GM12878 (cell line): ENCODE measurements around the gene AKNA. TPM values are rescaled to one million over a fixed set of nuclear protein-coding genes. Genes with fewer than 3 reads are reported as not detected.

Experiments
- ATAC-seq: fragments of 200-7000 bp; cut with Tn5 transposase; 3 replicates; pipeline ENCODE4 v1.9.1; 2020; ENCODE audit warnings: mild to moderate bottlenecking, moderate library complexity
- BruUV-seq: library from RNA; stranded (reverse); fragments of 400-500 nt; replicated peaks from 2 replicates; lab custom pipeline; 2021; lab: Mats Ljungman, UMichigan
- CTCF ChIA-PET: fragments of 300-600 bp; sonication (Branson Sonifier 250); formaldehyde crosslinking; extraction: SDS; loops from one replicate; lab custom pipeline; 2021; ENCODE audit warnings: inconsistent platforms; lab: Yijun Ruan, JAX
- POLR2A ChIA-PET: fragments of 350-600 bp; formaldehyde crosslinking; extraction: SDS; loops from one replicate; lab custom pipeline; 2021; ENCODE audit warnings: inconsistent platforms; lab: Charles Lee
- RAD21 ChIA-PET: fragments of 300-600 bp; sonication (Branson Sonifier 250); formaldehyde crosslinking; loops from one replicate; lab custom pipeline; 2023; ENCODE audit warnings: antibody characterized with exemption; ENCODE audit not compliant: unreplicated experiment; lab: Charles Lee
- SMC1A ChIA-PET: fragments of 300-600 bp; sonication (Branson Sonifier 250); formaldehyde crosslinking; loops from one replicate; lab custom pipeline; 2023; ENCODE audit not compliant: unreplicated experiment, uncharacterized antibody; lab: Charles Lee
- DNase-seq: peaks from one replicate; pipeline ENCODE4 v3.0.0-alpha.2; 2011; ENCODE audit warnings: low read depth, low spot score
- FAIRE-seq: peaks from 3 replicates; lab custom pipeline; 2011; peaks lifted over from hg19 to GRCh38; lab: Jason Lieb, UNC
- H2AFZ ChIP-seq: 2 replicates; pipeline ENCODE4 v1.6.0; 2011; ENCODE audit warnings: low read depth, low read length, control low read depth; ENCODE audit not compliant: control insufficient read depth
- H3K27ac ChIP-seq: 2 replicates; pipeline ENCODE4 v1.5.1; 2011; ENCODE audit warnings: control low read depth; ENCODE audit not compliant: control insufficient read depth, insufficient read depth
- H3K27me3 ChIP-seq, 2 experiments: replicated peaks in 1 of 2; 2 replicates each; pipeline versions ENCODE4 v1.6.0 to v1.6.1; 2011; ENCODE audit warnings: low read length in 1 of 2; ENCODE audit not compliant: control insufficient read depth in 2 of 2, insufficient read depth in 2 of 2
- H3K36me3 ChIP-seq, 2 experiments: 2 replicates each; pipeline ENCODE4 v1.5.1; 2011; ENCODE audit warnings: low read length in 1 of 2; ENCODE audit not compliant: control insufficient read depth in 2 of 2, insufficient read depth in 2 of 2
- H3K4me1 ChIP-seq: 2 replicates; pipeline ENCODE4 v1.6.1; 2011; ENCODE audit warnings: mild to moderate bottlenecking, low read length, moderate library complexity, mixed read lengths; ENCODE audit not compliant: control insufficient read depth, insufficient read depth
- H3K4me2 ChIP-seq: 2 replicates; pipeline ENCODE4 v1.6.0; 2011; ENCODE audit warnings: control low read depth; ENCODE audit not compliant: control insufficient read depth, insufficient read depth
- H3K4me3 ChIP-seq: fragments of 200-600 bp; sonication (generic); 2 replicates; pipeline ENCODE4 v1.5.1; 2016
- H3K79me2 ChIP-seq: 2 replicates; pipeline ENCODE4 v1.6.0; 2011; ENCODE audit warnings: low read length; ENCODE audit not compliant: control insufficient read depth, insufficient read depth
- H3K9ac ChIP-seq: 2 replicates; pipeline ENCODE4 v1.8.0; 2011; ENCODE audit warnings: low read length, control low read depth, mixed read lengths; ENCODE audit not compliant: control insufficient read depth, insufficient read depth
- H3K9me3 ChIP-seq: replicated peaks from 3 replicates; pipeline ENCODE4 v1.5.1; 2011; ENCODE audit warnings: mild to moderate bottlenecking, low read length; ENCODE audit not compliant: control insufficient read depth, insufficient read depth
- H4K20me1 ChIP-seq: 2 replicates; pipeline ENCODE4 v1.6.0; 2011; ENCODE audit not compliant: control insufficient read depth, insufficient read depth
- BACH1 ChIP-seq: fragments of 450-650 bp; IDR thresholded peaks from 2 replicates; pipeline ENCODE4 v1.6.1; 2017; ENCODE audit warnings: mild to moderate bottlenecking, borderline replicate concordance
- HDGF ChIP-seq: fragments of 450-650 bp; IDR thresholded peaks from 2 replicates; pipeline ENCODE4 v1.6.1; 2016; ENCODE audit warnings: antibody characterized with exemption
- KLF5 ChIP-seq: fragments of 450-650 bp; IDR thresholded peaks from 2 replicates; pipeline ENCODE4 v1.6.1; 2014; ENCODE audit warnings: mild to moderate bottlenecking; ENCODE audit not compliant: partially characterized antibody
- MEF2A ChIP-seq: IDR thresholded peaks from 2 replicates; pipeline ENCODE4 v1.6.1; 2011; ENCODE audit warnings: low read depth, mild to moderate bottlenecking, low read length, moderate library complexity; ENCODE audit not compliant: insufficient read depth
- NFYB ChIP-seq: IDR thresholded peaks from 2 replicates; pipeline ENCODE4 v1.6.1; 2011; ENCODE audit warnings: low read depth, mild to moderate bottlenecking, low read length, improper control_type of control experiment, moderate library complexity; ENCODE audit not compliant: insufficient read depth
- POLR2AphosphoS2 ChIP-seq: IDR thresholded peaks from 2 replicates; pipeline ENCODE4 v1.6.1; 2011; ENCODE audit warnings: low read depth, mild to moderate bottlenecking, low read length, improper control_type of control experiment, moderate library complexity
- POLR2AphosphoS5 ChIP-seq: IDR thresholded peaks from 2 replicates; pipeline ENCODE4 v1.6.1; 2011; ENCODE audit warnings: mild to moderate bottlenecking, low read length, inconsistent platforms
- RBBP5 ChIP-seq: fragments of 200-600 bp; sonication (generic); conservative IDR thresholded peaks from 2 replicates; pipeline ENCODE4 v1.6.1; 2016
- SIN3A ChIP-seq: IDR thresholded peaks from 2 replicates; pipeline ENCODE4 v1.6.1; 2012; ENCODE audit warnings: low read depth, low read length, improper control_type of control experiment
- SMARCA5 ChIP-seq: fragments of 450-650 bp; IDR thresholded peaks from 2 replicates; pipeline ENCODE4 v1.6.1; 2017; ENCODE audit warnings: mild to moderate bottlenecking
- SRF ChIP-seq, 2 experiments: IDR thresholded peaks; 2 replicates each; pipeline ENCODE4 v1.6.1; 2011; ENCODE audit warnings: low read depth in 2 of 2, low read length in 2 of 2, mild to moderate bottlenecking in 1 of 2, moderate library complexity in 1 of 2
- ZNF24 ChIP-seq: fragments of 450-650 bp; IDR thresholded peaks from 2 replicates; pipeline ENCODE4 v1.6.1; 2017; ENCODE audit warnings: antibody characterized with exemption, mild to moderate bottlenecking
- ZNF384 ChIP-seq: IDR thresholded peaks from 2 replicates; pipeline ENCODE4 v1.6.1; 2012; ENCODE audit warnings: low read depth, mild to moderate bottlenecking, low read length, improper control_type of control experiment, borderline replicate concordance
- WGBS: methylation state at CpG from one replicate; pipeline ENCODE4 v1.1.6; 2016; ENCODE audit warnings: low lambda C conversion rate; ENCODE audit not compliant: insufficient replicate concordance, insufficient coverage; ENCODE audit errors: missing lambda C conversion rate; 5-methylcytosine and 5-hydroxymethylcytosine counted together
- in situ Hi-C: fragments of 300-500 bp; cut with MboI; formaldehyde crosslinking; loops from 9 replicates; pipeline ENCODE4 v1.14.3; 2018; ENCODE audit warnings: mixed read lengths
- intact Hi-C: fragments of 100-400 bp; cut with micrococcal nuclease; formaldehyde crosslinking; loops from one replicate; pipeline ENCODE4 v1.14.2; 2022; ENCODE audit not compliant: unreplicated experiment
- polyA plus RNA-seq, 11 experiments: library from polyadenylated mRNA; depleted of rRNA in 4 of 11; unstranded in 6 of 11; stranded (reverse) in 5 of 11; fragments of >200 nt; fragmentation: Nextera tagmentation in 4 of 11; fragmentation: Illumina TruSeq in 1 of 11; extraction: Ambion mirVana in 4 of 11; extraction: Trizol in 1 of 11; gene quantifications; 1 replicate in 1 of 11; 2 replicates in 10 of 11; pipeline versions ENCODE4 v1.2.1 to v1.2.3, GENCODE V29; 2011 to 2016; ENCODE audit warnings: inconsistent platforms in 2 of 11, missing spikeins in 2 of 11, low read depth in 1 of 11
- total RNA-seq, 4 experiments: library from RNA; depleted of rRNA in 3 of 4; stranded (reverse); fragments of >200 nt in 3 of 4; fragmentation: Illumina TruSeq in 1 of 4; extraction: Trizol in 1 of 4; gene quantifications; 2 replicates each; pipeline versions ENCODE4 v1.2.1 to v1.2.3, GENCODE V29; 2013 to 2021
- TF ChIP-seq, protein P1 (sequence below): fragments of 450-650 bp; IDR thresholded peaks from 2 replicates; pipeline ENCODE4 v1.6.1; 2018; ENCODE audit warnings: mild to moderate bottlenecking, low read depth, moderate library complexity; ENCODE audit not compliant: partially characterized antibody
- TF ChIP-seq, protein P2 (sequence below): IDR thresholded peaks from 2 replicates; pipeline ENCODE4 v1.6.1; 2012; ENCODE audit warnings: low read depth, low read length, improper control_type of control experiment
- TF ChIP-seq, protein P3 (sequence below): fragments of 450-650 bp; IDR thresholded peaks from 2 replicates; pipeline ENCODE4 v1.6.1; 2017; ENCODE audit warnings: borderline replicate concordance

AKNA gene
- total and polyA plus RNA-seq, 10 of the 15 experiments (the other 5 are each of a cell fraction or from before 2014, with no cell fraction given) = 1.6 to 132 (median 35.3) TPM

DNA sequence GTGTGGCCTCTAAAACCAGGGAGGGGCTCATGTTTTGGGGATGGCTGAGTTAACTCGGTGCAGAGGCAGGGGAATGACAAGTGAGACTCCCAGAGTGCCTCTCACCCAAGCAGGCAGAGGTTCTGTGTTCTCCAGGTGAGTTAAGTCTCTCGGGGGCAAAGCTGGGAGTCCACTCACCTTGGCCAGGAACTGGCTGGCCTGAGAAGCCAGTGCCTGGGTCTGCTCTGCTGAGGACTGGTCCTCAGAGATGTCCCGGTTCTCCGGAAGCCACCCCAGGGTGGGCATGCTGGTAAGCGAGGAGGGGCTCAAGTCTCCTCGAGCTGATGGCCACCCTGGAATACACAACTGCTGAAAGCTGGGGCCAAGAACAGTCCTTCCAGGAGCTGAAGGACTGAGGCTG lies 20.4 kb downstream of the AKNA start (continued):
- TF ChIP-seq, protein P1, sequence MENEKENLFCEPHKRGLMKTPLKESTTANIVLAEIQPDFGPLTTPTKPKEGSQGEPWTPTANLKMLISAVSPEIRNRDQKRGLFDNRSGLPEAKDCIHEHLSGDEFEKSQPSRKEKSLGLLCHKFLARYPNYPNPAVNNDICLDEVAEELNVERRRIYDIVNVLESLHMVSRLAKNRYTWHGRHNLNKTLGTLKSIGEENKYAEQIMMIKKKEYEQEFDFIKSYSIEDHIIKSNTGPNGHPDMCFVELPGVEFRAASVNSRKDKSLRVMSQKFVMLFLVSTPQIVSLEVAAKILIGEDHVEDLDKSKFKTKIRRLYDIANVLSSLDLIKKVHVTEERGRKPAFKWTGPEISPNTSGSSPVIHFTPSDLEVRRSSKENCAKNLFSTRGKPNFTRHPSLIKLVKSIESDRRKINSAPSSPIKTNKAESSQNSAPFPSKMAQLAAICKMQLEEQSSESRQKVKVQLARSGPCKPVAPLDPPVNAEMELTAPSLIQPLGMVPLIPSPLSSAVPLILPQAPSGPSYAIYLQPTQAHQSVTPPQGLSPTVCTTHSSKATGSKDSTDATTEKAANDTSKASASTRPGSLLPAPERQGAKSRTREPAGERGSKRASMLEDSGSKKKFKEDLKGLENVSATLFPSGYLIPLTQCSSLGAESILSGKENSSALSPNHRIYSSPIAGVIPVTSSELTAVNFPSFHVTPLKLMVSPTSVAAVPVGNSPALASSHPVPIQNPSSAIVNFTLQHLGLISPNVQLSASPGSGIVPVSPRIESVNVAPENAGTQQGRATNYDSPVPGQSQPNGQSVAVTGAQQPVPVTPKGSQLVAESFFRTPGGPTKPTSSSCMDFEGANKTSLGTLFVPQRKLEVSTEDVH = no peak
- TF ChIP-seq KLF5 = no peak
- TF ChIP-seq POLR2AphosphoS5 = no peak
- TF ChIP-seq, protein P2, sequence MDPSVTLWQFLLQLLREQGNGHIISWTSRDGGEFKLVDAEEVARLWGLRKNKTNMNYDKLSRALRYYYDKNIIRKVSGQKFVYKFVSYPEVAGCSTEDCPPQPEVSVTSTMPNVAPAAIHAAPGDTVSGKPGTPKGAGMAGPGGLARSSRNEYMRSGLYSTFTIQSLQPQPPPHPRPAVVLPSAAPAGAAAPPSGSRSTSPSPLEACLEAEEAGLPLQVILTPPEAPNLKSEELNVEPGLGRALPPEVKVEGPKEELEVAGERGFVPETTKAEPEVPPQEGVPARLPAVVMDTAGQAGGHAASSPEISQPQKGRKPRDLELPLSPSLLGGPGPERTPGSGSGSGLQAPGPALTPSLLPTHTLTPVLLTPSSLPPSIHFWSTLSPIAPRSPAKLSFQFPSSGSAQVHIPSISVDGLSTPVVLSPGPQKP = no peak
- TF ChIP-seq RBBP5 = no peak

DNA sequence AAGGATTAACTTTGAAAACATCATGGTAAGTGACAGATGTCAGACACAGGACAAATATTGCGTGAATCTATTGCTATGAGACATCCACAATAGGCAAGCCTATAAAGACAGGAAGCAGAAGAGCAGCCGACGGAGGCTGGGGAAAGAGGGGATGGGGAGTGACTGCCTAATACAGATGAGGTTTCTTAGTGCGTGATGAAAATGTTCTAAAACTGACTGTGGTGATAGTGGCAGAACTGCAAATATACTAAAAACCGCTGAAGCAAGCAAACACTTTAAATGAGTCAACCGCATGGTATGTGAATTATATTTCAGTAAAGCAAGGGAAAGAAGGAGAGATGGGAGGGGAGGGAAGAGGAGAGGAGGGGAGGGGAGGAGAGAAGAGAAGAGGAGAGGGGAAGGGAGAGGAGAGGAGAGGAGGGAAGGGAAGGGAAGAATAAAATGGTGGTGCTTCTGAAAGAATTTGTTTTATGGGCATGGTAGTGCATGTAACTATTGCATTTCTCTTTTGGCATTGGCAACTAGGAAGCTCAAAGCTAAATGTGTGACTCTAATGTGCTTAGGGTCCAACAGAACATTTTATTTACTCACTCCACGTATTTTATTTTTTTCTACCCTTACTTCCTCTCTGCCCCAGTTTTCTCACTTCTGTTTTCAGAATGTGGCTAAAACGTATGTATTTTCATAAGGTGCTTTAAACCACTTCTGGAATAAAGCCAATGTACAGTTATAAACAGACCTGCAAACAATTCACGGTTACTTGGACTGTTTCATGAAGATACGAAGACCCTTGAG lies 21.3 kb downstream of the AKNA start:
- Histone ChIP-seq H3K79me2 (peaks cover 25% of the 10 kb centered on the region), H3K27ac (peak overlapping the region; percentile 78), H3K4me2 (peak overlapping the region; percentile 86), H3K9ac (no peak overlapping the region; the same call in 1 of the 2 replicates), H3K4me1 (peaks cover 65% of the 10 kb centered on the region), H3K27me3 (no peaks in the 10 kb centered on the region), H3K36me3 (peaks cover 45 to 47% of the 10 kb centered on the region in 2 experiments), H2AFZ (no peak overlapping the region), H3K9me3 (no peaks in the 10 kb centered on the region), H4K20me1 (no peaks in the 10 kb centered on the region), H3K4me3 (0 out of 2 replicates have a peak overlapping the region, but pooled peaks have one; percentile 1)
- intact Hi-C loops = loop anchor here (1.0 to 2.0 kb wide), 3 partner anchors 17 to 31 kb away; no protein-coding TSS in a partner anchor
- DNase-seq (no peak), FAIRE-seq (peak; percentile 91), ATAC-seq (peak; percentile 75)
- in situ Hi-C loops = no loop called here
- ChIA-PET RAD21 (interaction anchor here (1.0 to 12.9 kb wide), 6 partner anchors 13 to 287 kb away, joined by 3 to 251 read pairs (median 5); partner anchors contain the start of gene AKNA), POLR2A (interaction anchor here (0.6 to 13.2 kb wide), 8 partner anchors 10 to 237 kb away, joined by 3 to 312 read pairs (median 4); partner anchors contain the start of gene AKNA), CTCF (interaction anchor here (0.7 to 7.4 kb wide), 6 partner anchors 12 to 141 kb away, joined by 3 to 108 read pairs (median 4); partner anchors contain the start of gene AKNA), SMC1A (interaction anchor here (0.8 to 13.9 kb wide), 11 partner anchors 13 to 39 kb away, joined by 3 to 327 read pairs (median 6); partner anchors contain the start of gene AKNA)
- 3% methylated on average over 10 of the region's 10 CpGs for WGBS
- no TSS peak for BruUV-seq
- TF ChIP-seq SRF (IDR thresholded peaks at IDR 0.05; ENCODE audit: low read depth in 2 of 2, low read length in 2 of 2) (no peak), SIN3A (no peak), POLR2AphosphoS2 (no peak), HDGF (peak; percentile 49; the same call in 1 of the 2 replicates), BACH1 (0 out of 2 replicates have a peak, but pooled peaks have one; percentile 13), ZNF24 (0 out of 2 replicates have a peak, but pooled peaks have one; percentile 48), NFYB (no peak), SMARCA5 (peak; percentile 85), ZNF384 (peak; percentile 72; the same call in 1 of the 2 replicates), MEF2A (peak; percentile 66; the same call in 1 of the 2 replicates)
- TF ChIP-seq, protein P3, sequence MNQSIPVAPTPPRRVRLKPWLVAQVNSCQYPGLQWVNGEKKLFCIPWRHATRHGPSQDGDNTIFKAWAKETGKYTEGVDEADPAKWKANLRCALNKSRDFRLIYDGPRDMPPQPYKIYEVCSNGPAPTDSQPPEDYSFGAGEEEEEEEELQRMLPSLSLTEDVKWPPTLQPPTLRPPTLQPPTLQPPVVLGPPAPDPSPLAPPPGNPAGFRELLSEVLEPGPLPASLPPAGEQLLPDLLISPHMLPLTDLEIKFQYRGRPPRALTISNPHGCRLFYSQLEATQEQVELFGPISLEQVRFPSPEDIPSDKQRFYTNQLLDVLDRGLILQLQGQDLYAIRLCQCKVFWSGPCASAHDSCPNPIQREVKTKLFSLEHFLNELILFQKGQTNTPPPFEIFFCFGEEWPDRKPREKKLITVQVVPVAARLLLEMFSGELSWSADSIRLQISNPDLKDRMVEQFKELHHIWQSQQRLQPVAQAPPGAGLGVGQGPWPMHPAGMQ = peak; percentile 27; the same call in 1 of the 2 replicates
